ENCODE results near the gene JMJD8. TPM values are rescaled to one million over a fixed set of nuclear protein-coding genes. Genes with fewer than 3 reads are reported as not detected.

JMJD8 gene
- total and polyA plus RNA-seq, 10 of the 15 experiments (the other 5 are each of a cell fraction or from before 2014, with no cell fraction given) = 1.00 to 50.4 (median 30.7) TPM

GRCh38 chr16:631808-632358 is 52.3 kb downstream of the JMJD8 start:
- ChIA-PET RAD21 (ENCODE audit: unreplicated experiment) (no interaction called here), POLR2A (no interaction called here)

More at GRCh38 chr16:631808-632358, 52.3 kb downstream of the JMJD8 start:
- Histone ChIP-seq H3K9ac (ENCODE audit: control insufficient read depth, insufficient read depth, low read length) (no peak overlapping the region), H3K9me3 (replicated peaks; ENCODE audit: control insufficient read depth, insufficient read depth, low read length) (no peaks in the 10 kb centered on the region), H3K4me3 (no peak overlapping the region), H3K27ac (ENCODE audit: control insufficient read depth, insufficient read depth) (no peak overlapping the region), H3K27me3 (replicated peaks in 1 of 2; ENCODE audit: control insufficient read depth in 2 of 2, insufficient read depth in 2 of 2, low read length in 1 of 2) (no peaks in the 10 kb centered on the region), H4K20me1 (ENCODE audit: control insufficient read depth, insufficient read depth) (no peaks in the 10 kb centered on the region), H3K4me2 (ENCODE audit: control insufficient read depth, insufficient read depth) (no peak overlapping the region), H2AFZ (ENCODE audit: control insufficient read depth, low read depth, low read length) (no peak overlapping the region), H3K4me1 (ENCODE audit: control insufficient read depth, insufficient read depth, low read length) (no peaks in the 10 kb centered on the region; the same call in 1 of the 2 replicates), H3K36me3 (ENCODE audit: control insufficient read depth in 2 of 2, insufficient read depth in 2 of 2, low read length in 1 of 2) (peaks cover 0 to 4% of the 10 kb centered on the region in 2 experiments; a peak in 3 of 4 replicates), H3K79me2 (ENCODE audit: control insufficient read depth, insufficient read depth, low read length) (peaks cover 14% of the 10 kb centered on the region)
- WGBS (ENCODE audit: insufficient coverage, insufficient replicate concordance, low lambda C conversion rate, missing lambda C conversion rate) = 94% methylated on average over 6 of the region's 9 CpGs
- in situ Hi-C loops (cut with MboI) = no loop called here
- BruUV-seq (replicated peaks) = no TSS peak
- no peak for ATAC-seq
- SMC1A ChIA-PET (ENCODE audit: uncharacterized antibody, unreplicated experiment) = no interaction called here
- CTCF ChIA-PET = no interaction called here
- TF ChIP-seq PML (IDR thresholded peaks at IDR 0.05; ENCODE audit: low read length) = no peak
- TF ChIP-seq, protein P1, sequence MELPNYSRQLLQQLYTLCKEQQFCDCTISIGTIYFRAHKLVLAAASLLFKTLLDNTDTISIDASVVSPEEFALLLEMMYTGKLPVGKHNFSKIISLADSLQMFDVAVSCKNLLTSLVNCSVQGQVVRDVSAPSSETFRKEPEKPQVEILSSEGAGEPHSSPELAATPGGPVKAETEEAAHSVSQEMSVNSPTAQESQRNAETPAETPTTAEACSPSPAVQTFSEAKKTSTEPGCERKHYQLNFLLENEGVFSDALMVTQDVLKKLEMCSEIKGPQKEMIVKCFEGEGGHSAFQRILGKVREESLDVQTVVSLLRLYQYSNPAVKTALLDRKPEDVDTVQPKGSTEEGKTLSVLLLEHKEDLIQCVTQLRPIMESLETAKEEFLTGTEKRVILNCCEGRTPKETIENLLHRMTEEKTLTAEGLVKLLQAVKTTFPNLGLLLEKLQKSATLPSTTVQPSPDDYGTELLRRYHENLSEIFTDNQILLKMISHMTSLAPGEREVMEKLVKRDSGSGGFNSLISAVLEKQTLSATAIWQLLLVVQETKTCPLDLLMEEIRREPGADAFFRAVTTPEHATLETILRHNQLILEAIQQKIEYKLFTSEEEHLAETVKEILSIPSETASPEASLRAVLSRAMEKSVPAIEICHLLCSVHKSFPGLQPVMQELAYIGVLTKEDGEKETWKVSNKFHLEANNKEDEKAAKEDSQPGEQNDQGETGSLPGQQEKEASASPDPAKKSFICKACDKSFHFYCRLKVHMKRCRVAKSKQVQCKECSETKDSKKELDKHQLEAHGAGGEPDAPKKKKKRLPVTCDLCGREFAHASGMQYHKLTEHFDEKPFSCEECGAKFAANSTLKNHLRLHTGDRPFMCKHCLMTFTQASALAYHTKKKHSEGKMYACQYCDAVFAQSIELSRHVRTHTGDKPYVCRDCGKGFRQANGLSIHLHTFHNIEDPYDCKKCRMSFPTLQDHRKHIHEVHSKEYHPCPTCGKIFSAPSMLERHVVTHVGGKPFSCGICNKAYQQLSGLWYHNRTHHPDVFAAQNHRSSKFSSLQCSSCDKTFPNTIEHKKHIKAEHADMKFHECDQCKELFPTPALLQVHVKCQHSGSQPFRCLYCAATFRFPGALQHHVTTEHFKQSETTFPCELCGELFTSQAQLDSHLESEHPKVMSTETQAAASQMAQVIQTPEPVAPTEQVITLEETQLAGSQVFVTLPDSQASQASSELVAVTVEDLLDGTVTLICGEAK (IDR thresholded peaks at IDR 0.05; ENCODE audit: borderline replicate concordance) = no peak
- no peak for TF ChIP-seq SMARCA5 (IDR thresholded peaks at IDR 0.05)
- no peak for FAIRE-seq
- intact Hi-C loops (cut with micrococcal nuclease; ENCODE audit: unreplicated experiment) = no loop called here
- DNase-seq (ENCODE audit: low read depth, low spot score) = no peak

Other genes starting within 250 kb of the JMJD8 start
Only the 7 nearest of the 23 such genes appear.
- gene WDR90, start 35.0 kb downstream of the JMJD8 start, total RNA-seq (2014; rRNA removed) = 20.2 and 25.2 TPM in 2 replicates
- 6.9 and 7.4 TPM in 2 replicates for gene WDR90, start 35.0 kb downstream of the JMJD8 start, total RNA-seq (2014; rRNA removed; fragmentation: Illumina TruSeq; extraction: Trizol)
- gene WDR90, start 35.0 kb downstream of the JMJD8 start, total RNA-seq (2021) = 55.5 and 65.0 TPM in 2 replicates
- 8.4 and 13.0 TPM in 2 replicates for gene WDR90, start 35.0 kb downstream of the JMJD8 start, polyA plus RNA-seq (2011; rRNA removed)
- 0.79 and 5.9 TPM in 2 replicates for gene WDR90, start 35.0 kb downstream of the JMJD8 start, polyA plus RNA-seq (2014; fragmentation: Illumina TruSeq; extraction: Trizol)
- gene WDR90, start 35.0 kb downstream of the JMJD8 start, polyA plus RNA-seq (2014; fragmentation: Nextera tagmentation; extraction: Ambion mirVana) = 1 to 10 TPM; 2.0 to 5.9 TPM
- gene WDR90, start 35.0 kb downstream of the JMJD8 start, polyA plus RNA-seq (2014; rRNA removed) = 56.5 and 67.0 TPM in 2 replicates
- gene WDR90, start 35.0 kb downstream of the JMJD8 start, polyA plus RNA-seq (2016; fragmentation: Nextera tagmentation; extraction: Ambion mirVana) = 10 to 100 TPM; 20.4 to 24.8 TPM
- 57.3 and 77.8 TPM in 2 replicates for gene RHOT2, start 16.2 kb downstream of the JMJD8 start, total RNA-seq (2014; rRNA removed)
- gene RHOT2, start 16.2 kb downstream of the JMJD8 start, total RNA-seq (2014; rRNA removed; fragmentation: Illumina TruSeq; extraction: Trizol) = 20.6 and 23.5 TPM in 2 replicates
- 149 and 167 TPM in 2 replicates for gene RHOT2, start 16.2 kb downstream of the JMJD8 start, total RNA-seq (2021)
- gene RHOT2, start 16.2 kb downstream of the JMJD8 start, polyA plus RNA-seq (2011; rRNA removed) = 31.1 and 61.9 TPM in 2 replicates
- gene RHOT2, start 16.2 kb downstream of the JMJD8 start, polyA plus RNA-seq (2014; fragmentation: Illumina TruSeq; extraction: Trizol) = 9.4 and 44.3 TPM in 2 replicates
- gene RHOT2, start 16.2 kb downstream of the JMJD8 start, polyA plus RNA-seq (2014; fragmentation: Nextera tagmentation; extraction: Ambion mirVana) = 1 to 10 TPM; 3.7 to 5.6 TPM
- 174 and 190 TPM in 2 replicates for gene RHOT2, start 16.2 kb downstream of the JMJD8 start, polyA plus RNA-seq (2014; rRNA removed)
- 100 to 1,000 TPM; 124 to 141 TPM for gene RHOT2, start 16.2 kb downstream of the JMJD8 start, polyA plus RNA-seq (2016; fragmentation: Nextera tagmentation; extraction: Ambion mirVana)
- 0.22 and 0.28 TPM in 2 replicates for gene RHBDL1, start 8.7 kb downstream of the JMJD8 start, total RNA-seq (2014; rRNA removed)
- gene RHBDL1, start 8.7 kb downstream of the JMJD8 start, total RNA-seq (2014; rRNA removed; fragmentation: Illumina TruSeq; extraction: Trizol) = 0.09 TPM in 1 of 2 replicates, not detected in the other
- gene RHBDL1, start 8.7 kb downstream of the JMJD8 start, total RNA-seq (2021) = 1.0 and 1.3 TPM in 2 replicates
- gene RHBDL1, start 8.7 kb downstream of the JMJD8 start, polyA plus RNA-seq (2011; rRNA removed) = 0.27 and 0.65 TPM in 2 replicates
- gene RHBDL1, start 8.7 kb downstream of the JMJD8 start, polyA plus RNA-seq (2014; fragmentation: Illumina TruSeq; extraction: Trizol) = 0.04 TPM in 1 of 2 replicates, not detected in the other
- gene RHBDL1, start 8.7 kb downstream of the JMJD8 start, polyA plus RNA-seq (2014; fragmentation: Nextera tagmentation; extraction: Ambion mirVana) = not detected
- gene RHBDL1, start 8.7 kb downstream of the JMJD8 start, polyA plus RNA-seq (2014; rRNA removed) = 0.82 and 0.88 TPM in 2 replicates
- gene RHBDL1, start 8.7 kb downstream of the JMJD8 start, polyA plus RNA-seq (2016; fragmentation: Nextera tagmentation; extraction: Ambion mirVana) = not detected
- 87.5 and 104 TPM in 2 replicates for gene STUB1, start 3.9 kb downstream of the JMJD8 start, total RNA-seq (2014; rRNA removed)
- 63.0 and 65.8 TPM in 2 replicates for gene STUB1, start 3.9 kb downstream of the JMJD8 start, total RNA-seq (2014; rRNA removed; fragmentation: Illumina TruSeq; extraction: Trizol)
- gene STUB1, start 3.9 kb downstream of the JMJD8 start, total RNA-seq (2021) = 82.6 and 92.2 TPM in 2 replicates
- gene STUB1, start 3.9 kb downstream of the JMJD8 start, polyA plus RNA-seq (2011; rRNA removed) = 25.6 and 47.6 TPM in 2 replicates
- 16.1 and 49.7 TPM in 2 replicates for gene STUB1, start 3.9 kb downstream of the JMJD8 start, polyA plus RNA-seq (2014; fragmentation: Illumina TruSeq; extraction: Trizol)
- gene STUB1, start 3.9 kb downstream of the JMJD8 start, polyA plus RNA-seq (2014; fragmentation: Nextera tagmentation; extraction: Ambion mirVana) = 10 to 100 TPM in 1 of 2 experiments, 1 to 10 TPM in 1; 4.2 to 26.6 TPM
- 71.3 and 80.9 TPM in 2 replicates for gene STUB1, start 3.9 kb downstream of the JMJD8 start, polyA plus RNA-seq (2014; rRNA removed)
- gene STUB1, start 3.9 kb downstream of the JMJD8 start, polyA plus RNA-seq (2016; fragmentation: Nextera tagmentation; extraction: Ambion mirVana) = 100 to 1,000 TPM; 120 to 136 TPM
- 3.8 and 4.1 TPM in 2 replicates for gene WDR24, start 6.1 kb upstream of the JMJD8 start, total RNA-seq (2014; rRNA removed)
- gene WDR24, start 6.1 kb upstream of the JMJD8 start, total RNA-seq (2014; rRNA removed; fragmentation: Illumina TruSeq; extraction: Trizol) = 2.2 TPM in 2 replicates
- 16.5 and 19.7 TPM in 2 replicates for gene WDR24, start 6.1 kb upstream of the JMJD8 start, total RNA-seq (2021)
- 1.2 and 3.4 TPM in 2 replicates for gene WDR24, start 6.1 kb upstream of the JMJD8 start, polyA plus RNA-seq (2011; rRNA removed)
- gene WDR24, start 6.1 kb upstream of the JMJD8 start, polyA plus RNA-seq (2014; fragmentation: Illumina TruSeq; extraction: Trizol) = 0.82 and 2.6 TPM in 2 replicates
- gene WDR24, start 6.1 kb upstream of the JMJD8 start, polyA plus RNA-seq (2014; fragmentation: Nextera tagmentation; extraction: Ambion mirVana) = under 1 TPM; 0.06 to 0.22 TPM
- 9.4 and 12.9 TPM in 2 replicates for gene WDR24, start 6.1 kb upstream of the JMJD8 start, polyA plus RNA-seq (2014; rRNA removed)
- 10 to 100 TPM; 18.8 to 20.4 TPM for gene WDR24, start 6.1 kb upstream of the JMJD8 start, polyA plus RNA-seq (2016; fragmentation: Nextera tagmentation; extraction: Ambion mirVana)
- 0.23 and 0.44 TPM in 2 replicates for gene FBXL16, start 21.5 kb upstream of the JMJD8 start, total RNA-seq (2014; rRNA removed)
- 0.13 and 0.14 TPM in 2 replicates for gene FBXL16, start 21.5 kb upstream of the JMJD8 start, total RNA-seq (2014; rRNA removed; fragmentation: Illumina TruSeq; extraction: Trizol)
- 1.4 and 2.3 TPM in 2 replicates for gene FBXL16, start 21.5 kb upstream of the JMJD8 start, total RNA-seq (2021)
- gene FBXL16, start 21.5 kb upstream of the JMJD8 start, polyA plus RNA-seq (2011; rRNA removed) = 0.42 and 0.53 TPM in 2 replicates
- gene FBXL16, start 21.5 kb upstream of the JMJD8 start, polyA plus RNA-seq (2014; fragmentation: Illumina TruSeq; extraction: Trizol) = 0.08 and 0.25 TPM in 2 replicates
- under 1 TPM; 0.13 to 0.19 TPM for gene FBXL16, start 21.5 kb upstream of the JMJD8 start, polyA plus RNA-seq (2014; fragmentation: Nextera tagmentation; extraction: Ambion mirVana)
- 0.86 and 1.2 TPM in 2 replicates for gene FBXL16, start 21.5 kb upstream of the JMJD8 start, polyA plus RNA-seq (2014; rRNA removed)
- gene FBXL16, start 21.5 kb upstream of the JMJD8 start, polyA plus RNA-seq (2016; fragmentation: Nextera tagmentation; extraction: Ambion mirVana) = under 1 TPM; 0.13 to 0.54 TPM
- 12.8 and 14.3 TPM in 2 replicates for gene METRN, start 30.8 kb upstream of the JMJD8 start, total RNA-seq (2014; rRNA removed)
- gene METRN, start 30.8 kb upstream of the JMJD8 start, total RNA-seq (2014; rRNA removed; fragmentation: Illumina TruSeq; extraction: Trizol) = 0.72 and 1.2 TPM in 2 replicates
- gene METRN, start 30.8 kb upstream of the JMJD8 start, total RNA-seq (2021) = 6.2 and 8.9 TPM in 2 replicates
- gene METRN, start 30.8 kb upstream of the JMJD8 start, polyA plus RNA-seq (2011; rRNA removed) = 1.3 and 5.9 TPM in 2 replicates
- gene METRN, start 30.8 kb upstream of the JMJD8 start, polyA plus RNA-seq (2014; fragmentation: Illumina TruSeq; extraction: Trizol) = 0.05 and 0.15 TPM in 2 replicates
- under 1 TPM in 1 of 2 experiments, not detected in 1; 0.11 TPM for gene METRN, start 30.8 kb upstream of the JMJD8 start, polyA plus RNA-seq (2014; fragmentation: Nextera tagmentation; extraction: Ambion mirVana)
- gene METRN, start 30.8 kb upstream of the JMJD8 start, polyA plus RNA-seq (2014; rRNA removed) = 9.4 and 11.0 TPM in 2 replicates
- 1 to 10 TPM in 1 of 2 experiments, under 1 TPM in 1; 0.53 to 1.1 TPM for gene METRN, start 30.8 kb upstream of the JMJD8 start, polyA plus RNA-seq (2016; fragmentation: Nextera tagmentation; extraction: Ambion mirVana)